HL-60 (cell line): ENCODE results near the gene BTBD17.

Experiments used
- DNase-seq, 2 experiments: peaks; one replicate each; pipeline ENCODE4 v3.0.0-alpha.2; 2010 to 2020; ENCODE audit warnings: low read depth in 1 of 2, low spot score in 1 of 2
- H3K27ac ChIP-seq: fragments of 250-450 bp; sonication (Bioruptor Pico); replicated peaks from 2 replicates; pipeline ENCODE4 v1.5.1; 2020; ENCODE audit warnings: mild to moderate bottlenecking, moderate library complexity
- H3K27me3 ChIP-seq: fragments of 250-450 bp; sonication (Bioruptor Pico); 2 replicates; pipeline ENCODE4 v1.5.1; 2021; ENCODE audit warnings: mild to moderate bottlenecking, moderate library complexity; ENCODE audit not compliant: insufficient read depth, poor library complexity, severe bottlenecking
- H3K4me3 ChIP-seq: replicated peaks from 2 replicates; pipeline ENCODE4 v1.5.1; 2011; ENCODE audit warnings: mild to moderate bottlenecking, control low read depth, low read length; ENCODE audit not compliant: insufficient read depth
- GABPA ChIP-seq: IDR thresholded peaks from 2 replicates; pipeline ENCODE4 v1.6.1; 2012; ENCODE audit warnings: low read depth
- POLR2AphosphoS5 ChIP-seq: IDR thresholded peaks from 2 replicates; pipeline ENCODE4 v1.6.1; 2012; ENCODE audit warnings: low read depth
- SPI1 ChIP-seq: IDR thresholded peaks from 2 replicates; pipeline ENCODE4 v1.6.1; 2012; ENCODE audit warnings: low read depth, mild to moderate bottlenecking, borderline replicate concordance
- TF ChIP-seq, protein P1 (sequence below): IDR thresholded peaks from 2 replicates; pipeline ENCODE4 v1.6.1; 2012; ENCODE audit warnings: low read depth; ENCODE audit not compliant: insufficient replicate concordance
- TF ChIP-seq, protein P2 (sequence below): IDR thresholded peaks from one replicate; pipeline ENCODE4 v1.5.1; 2011; ENCODE audit warnings: low read length, control low read depth, inconsistent platforms; ENCODE audit not compliant: insufficient read depth

Gene BTBD17

GRCh38 chr17:74356646-74357465 lies 4.8 kb downstream of the BTBD17 start:
- no peak overlapping the region for H3K27ac ChIP-seq
- H3K4me3 ChIP-seq: no peak overlapping the region
- TF ChIP-seq GABPA: no peak
- TF ChIP-seq, protein P1, sequence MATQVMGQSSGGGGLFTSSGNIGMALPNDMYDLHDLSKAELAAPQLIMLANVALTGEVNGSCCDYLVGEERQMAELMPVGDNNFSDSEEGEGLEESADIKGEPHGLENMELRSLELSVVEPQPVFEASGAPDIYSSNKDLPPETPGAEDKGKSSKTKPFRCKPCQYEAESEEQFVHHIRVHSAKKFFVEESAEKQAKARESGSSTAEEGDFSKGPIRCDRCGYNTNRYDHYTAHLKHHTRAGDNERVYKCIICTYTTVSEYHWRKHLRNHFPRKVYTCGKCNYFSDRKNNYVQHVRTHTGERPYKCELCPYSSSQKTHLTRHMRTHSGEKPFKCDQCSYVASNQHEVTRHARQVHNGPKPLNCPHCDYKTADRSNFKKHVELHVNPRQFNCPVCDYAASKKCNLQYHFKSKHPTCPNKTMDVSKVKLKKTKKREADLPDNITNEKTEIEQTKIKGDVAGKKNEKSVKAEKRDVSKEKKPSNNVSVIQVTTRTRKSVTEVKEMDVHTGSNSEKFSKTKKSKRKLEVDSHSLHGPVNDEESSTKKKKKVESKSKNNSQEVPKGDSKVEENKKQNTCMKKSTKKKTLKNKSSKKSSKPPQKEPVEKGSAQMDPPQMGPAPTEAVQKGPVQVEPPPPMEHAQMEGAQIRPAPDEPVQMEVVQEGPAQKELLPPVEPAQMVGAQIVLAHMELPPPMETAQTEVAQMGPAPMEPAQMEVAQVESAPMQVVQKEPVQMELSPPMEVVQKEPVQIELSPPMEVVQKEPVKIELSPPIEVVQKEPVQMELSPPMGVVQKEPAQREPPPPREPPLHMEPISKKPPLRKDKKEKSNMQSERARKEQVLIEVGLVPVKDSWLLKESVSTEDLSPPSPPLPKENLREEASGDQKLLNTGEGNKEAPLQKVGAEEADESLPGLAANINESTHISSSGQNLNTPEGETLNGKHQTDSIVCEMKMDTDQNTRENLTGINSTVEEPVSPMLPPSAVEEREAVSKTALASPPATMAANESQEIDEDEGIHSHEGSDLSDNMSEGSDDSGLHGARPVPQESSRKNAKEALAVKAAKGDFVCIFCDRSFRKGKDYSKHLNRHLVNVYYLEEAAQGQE: no peak
- H3K27me3 ChIP-seq: peaks cover 72% of the 10 kb centered on the region
- no peak for DNase-seq

DNA sequence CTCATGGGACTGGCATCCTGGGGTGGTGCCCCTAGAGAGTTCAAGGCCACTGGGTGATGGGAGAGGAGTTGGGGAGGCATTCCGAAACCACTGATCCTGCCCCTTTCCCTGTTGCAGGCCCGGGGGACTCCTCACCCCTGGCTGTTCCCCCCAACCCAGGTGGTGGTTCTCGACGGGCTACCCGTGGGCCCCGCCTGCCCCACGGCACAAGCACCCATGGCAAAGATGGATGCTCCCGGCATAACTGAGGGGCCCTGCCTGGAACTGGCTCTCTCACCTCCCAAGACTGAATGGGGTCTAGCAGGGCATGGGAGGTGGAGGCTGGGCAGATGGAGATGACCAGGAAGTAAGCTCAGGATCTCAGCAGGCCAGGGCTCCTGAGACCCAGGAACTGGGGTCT lies 6.6 kb downstream of the BTBD17 start:
- H3K27me3 ChIP-seq: peaks cover 69% of the 10 kb centered on the region
- no peak overlapping the region for H3K27ac ChIP-seq

DNA sequence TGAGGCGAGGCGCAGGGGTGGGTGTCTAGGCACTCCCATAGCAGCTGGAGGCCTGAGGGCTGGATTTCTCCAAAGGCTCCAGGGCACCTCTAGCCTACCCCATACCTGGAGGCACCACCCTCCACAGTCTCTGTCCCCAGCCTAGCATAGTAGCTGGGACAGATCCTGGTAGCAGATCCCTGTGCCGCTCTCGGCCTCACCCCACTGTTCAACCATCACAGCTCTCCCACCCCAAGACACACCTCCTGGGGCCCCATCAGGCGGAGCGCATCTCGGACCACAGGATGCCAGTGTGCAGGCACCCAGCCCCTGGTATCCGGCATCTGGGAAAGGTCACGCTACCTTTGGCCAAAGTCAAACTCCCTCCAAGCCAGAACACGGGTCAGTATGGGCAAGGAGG lies 7.1 kb downstream of the BTBD17 start:
- no peak overlapping the region for H3K27ac ChIP-seq
- H3K27me3 ChIP-seq: peaks cover 67% of the 10 kb centered on the region
- H3K4me3 ChIP-seq: no peak overlapping the region
- DNase-seq: no peak
- TF ChIP-seq POLR2AphosphoS5: no peak
- TF ChIP-seq, protein P2, sequence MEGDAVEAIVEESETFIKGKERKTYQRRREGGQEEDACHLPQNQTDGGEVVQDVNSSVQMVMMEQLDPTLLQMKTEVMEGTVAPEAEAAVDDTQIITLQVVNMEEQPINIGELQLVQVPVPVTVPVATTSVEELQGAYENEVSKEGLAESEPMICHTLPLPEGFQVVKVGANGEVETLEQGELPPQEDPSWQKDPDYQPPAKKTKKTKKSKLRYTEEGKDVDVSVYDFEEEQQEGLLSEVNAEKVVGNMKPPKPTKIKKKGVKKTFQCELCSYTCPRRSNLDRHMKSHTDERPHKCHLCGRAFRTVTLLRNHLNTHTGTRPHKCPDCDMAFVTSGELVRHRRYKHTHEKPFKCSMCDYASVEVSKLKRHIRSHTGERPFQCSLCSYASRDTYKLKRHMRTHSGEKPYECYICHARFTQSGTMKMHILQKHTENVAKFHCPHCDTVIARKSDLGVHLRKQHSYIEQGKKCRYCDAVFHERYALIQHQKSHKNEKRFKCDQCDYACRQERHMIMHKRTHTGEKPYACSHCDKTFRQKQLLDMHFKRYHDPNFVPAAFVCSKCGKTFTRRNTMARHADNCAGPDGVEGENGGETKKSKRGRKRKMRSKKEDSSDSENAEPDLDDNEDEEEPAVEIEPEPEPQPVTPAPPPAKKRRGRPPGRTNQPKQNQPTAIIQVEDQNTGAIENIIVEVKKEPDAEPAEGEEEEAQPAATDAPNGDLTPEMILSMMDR: no peak
- TF ChIP-seq SPI1: no peak
- TF ChIP-seq, protein P1: no peak
- no peak for TF ChIP-seq GABPA

More for the DNA sequence above, 6.6 kb downstream of the BTBD17 start:
- no peak overlapping the region for H3K4me3 ChIP-seq
- no peak for DNase-seq
- TF ChIP-seq, protein P1: no peak
- TF ChIP-seq POLR2AphosphoS5 (no peak), SPI1 (no peak), GABPA (no peak)
- TF ChIP-seq, protein P2: no peak
